GM13976 (cell line): Measurements from ENCODE around the gene GSC.

Experiments used
- DNase-seq: peaks from one replicate; pipeline ENCODE4 v3.0.0; 2012; ENCODE audit warnings: low spot score
- CTCF ChIP-seq: IDR thresholded peaks from 2 replicates; pipeline ENCODE4 v1.5.1; 2012; ENCODE audit warnings: borderline replicate concordance, mild to moderate bottlenecking; ENCODE audit not compliant: insufficient read depth; ENCODE audit errors: extremely low read depth, missing control alignments, control extremely low read depth
- in situ Hi-C: fragments of 300-500 bp; cut with MboI; formaldehyde crosslinking; loops from one replicate; pipeline ENCODE4 v1.12.0; 2022; ENCODE audit warnings: low sequenced_read_pairs, mixed read lengths, inconsistent platforms; ENCODE audit not compliant: unreplicated experiment

GSC gene

DNA sequence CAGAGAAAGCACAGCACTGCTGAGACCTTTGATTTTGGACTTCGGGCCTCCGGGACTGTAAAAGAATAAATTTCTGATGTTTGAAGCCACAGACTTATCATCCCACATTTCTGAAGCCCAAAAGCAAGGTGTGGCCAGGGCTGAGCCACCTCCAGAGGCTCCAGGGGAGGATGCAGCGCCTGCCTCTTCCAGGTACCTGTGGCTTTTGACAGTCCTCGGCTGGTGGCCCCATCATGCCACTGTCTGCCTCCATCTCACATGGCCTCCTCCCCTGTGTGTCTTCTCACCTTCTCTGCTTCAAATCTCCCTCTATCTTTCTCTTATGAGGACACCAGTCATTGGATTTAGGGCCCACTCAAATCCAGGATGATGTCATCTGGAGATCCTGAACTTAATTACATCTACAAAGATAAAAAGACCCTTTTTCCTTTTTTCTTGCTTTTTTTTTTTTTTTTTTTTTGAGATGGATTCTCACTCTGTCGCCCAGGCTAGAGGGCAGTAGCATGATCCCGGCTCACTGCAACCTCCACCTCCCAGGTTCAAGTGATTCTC, 15.4 kb downstream of the GSC start:
- DNase-seq, result no peak
- in situ Hi-C loops, result no loop called here
- TF ChIP-seq CTCF, result no peak

DNA sequence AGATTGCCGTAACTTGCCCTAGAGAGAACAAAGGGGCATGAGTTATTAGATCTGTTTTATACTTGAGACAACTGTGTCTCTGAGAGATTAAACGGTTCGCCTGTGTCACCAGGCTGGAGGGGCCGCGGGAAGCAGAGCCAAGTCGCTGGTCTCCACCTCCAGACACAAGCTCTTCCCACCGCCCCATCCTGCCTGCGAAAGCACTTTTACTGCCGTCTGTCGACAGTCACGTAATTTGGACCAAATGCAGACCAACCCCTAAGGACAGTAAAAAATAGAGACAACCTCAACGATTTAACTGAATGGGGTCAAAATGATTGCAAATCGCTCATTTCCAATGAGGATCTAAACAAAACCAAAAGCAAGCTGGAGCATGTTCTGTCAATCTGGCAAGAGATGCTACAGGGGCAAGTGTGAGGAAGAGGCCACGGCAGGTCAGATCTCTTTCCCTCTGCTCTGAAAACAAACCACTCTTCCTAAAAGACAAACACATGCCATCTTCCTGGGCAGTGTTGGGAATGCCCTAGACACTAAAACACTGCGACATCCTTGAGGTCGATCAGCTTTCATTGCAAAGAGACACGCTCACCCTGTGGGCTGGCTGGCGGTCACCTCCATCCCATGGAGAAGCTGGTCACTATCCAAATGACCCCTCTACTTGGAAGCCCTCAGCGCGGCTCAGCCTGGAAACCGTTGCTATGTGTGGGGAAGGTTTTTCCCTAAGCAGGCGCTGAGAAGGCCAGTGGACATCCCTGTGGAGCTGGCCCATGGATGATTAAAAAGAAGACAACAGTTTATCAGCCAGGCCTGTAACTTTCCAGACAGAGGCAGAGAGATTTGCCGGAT, 17.1 kb downstream of the GSC start:
- in situ Hi-C loops, result no loop called here
- no peak for TF ChIP-seq CTCF
- DNase-seq, result no peak

DNA sequence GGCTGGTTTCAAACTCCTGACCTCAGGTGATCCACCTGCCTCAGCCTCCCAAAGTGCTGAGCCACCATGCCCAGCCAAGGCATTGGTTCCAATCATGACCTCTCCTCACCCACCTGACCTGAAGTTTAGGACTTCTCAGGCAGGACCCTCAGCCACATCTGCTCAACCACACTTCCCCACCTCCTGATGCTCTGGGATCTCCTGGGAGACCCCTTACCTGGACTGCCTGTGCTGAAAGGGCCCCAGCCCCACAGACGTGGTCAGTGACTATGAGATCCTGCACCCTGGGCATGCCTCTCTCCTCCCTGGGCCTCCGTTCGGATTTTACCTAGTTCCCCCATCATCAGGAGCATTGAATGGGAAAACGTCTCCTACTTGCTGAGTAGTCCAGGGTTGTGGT, 18.0 kb downstream of the GSC start:
- in situ Hi-C loops, result no loop called here
- no peak for DNase-seq

GRCh38 chr14:94751321-94751720, 18.6 kb downstream of the GSC start:
- no peak for TF ChIP-seq CTCF
- in situ Hi-C loops, result no loop called here
- no peak for DNase-seq

More for the DNA sequence above, 18.0 kb downstream of the GSC start:
- no peak for TF ChIP-seq CTCF

GRCh38 chr14:94750371-94750770, 19.5 kb downstream of the GSC start:
- no peak for DNase-seq
- TF ChIP-seq CTCF, result no peak
- in situ Hi-C loops, result no loop called here

DNA sequence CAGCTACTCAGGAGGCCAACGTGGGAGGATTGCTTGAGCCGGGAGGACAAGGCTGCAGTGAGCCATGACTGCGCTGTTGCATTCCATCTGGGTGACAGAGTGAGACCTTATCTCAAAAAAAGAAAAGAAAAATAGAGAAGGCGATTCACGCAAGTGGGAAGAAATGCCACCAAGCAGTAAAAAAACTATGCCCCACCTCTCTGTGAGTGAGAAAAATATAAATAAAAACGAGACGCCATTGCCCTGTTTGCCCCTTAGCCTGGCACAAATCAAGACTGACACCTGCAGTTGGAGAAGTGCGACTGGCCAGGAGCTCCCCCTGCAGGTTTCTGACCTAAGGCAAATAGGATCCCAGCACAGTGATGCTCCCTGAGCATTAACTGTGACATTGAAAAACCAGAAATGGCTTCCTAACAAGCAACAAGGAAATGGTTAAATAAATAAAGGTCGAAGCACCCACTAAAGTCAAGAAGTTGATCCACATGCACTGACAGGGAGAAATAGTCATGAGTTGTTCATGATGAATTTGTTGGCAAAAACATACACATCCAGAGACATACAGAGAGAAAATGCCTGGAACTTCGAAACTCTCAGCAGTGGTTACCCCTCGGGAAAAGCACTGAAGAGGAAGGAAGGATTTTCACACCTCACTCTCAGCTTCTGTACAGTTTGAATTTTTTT, 21.1 kb downstream of the GSC start:
- peak; percentile 54 for TF ChIP-seq CTCF
- in situ Hi-C loops, result no loop called here
- peak; percentile 56 for DNase-seq
